H1 (cell line): ENCODE results near the gene IP6K1. TPM values are rescaled to one million over a fixed set of nuclear protein-coding genes. Genes with fewer than 3 reads are reported as not detected.

Experiments used
- CTCF ChIA-PET: fragments of 300-600 bp; sonication (Branson Sonifier 250); formaldehyde crosslinking; loops from one replicate; lab custom pipeline; 2021; ENCODE audit not compliant: partially characterized antibody; lab: Charles Lee
- POLR2A ChIA-PET: fragments of 300-600 bp; sonication (Branson Sonifier 250); formaldehyde crosslinking; loops from one replicate; lab custom pipeline; 2021; ENCODE audit warnings: inconsistent platforms; ENCODE audit not compliant: partially characterized antibody; lab: Charles Lee
- DNase-seq, 2 experiments: peaks; one replicate each; pipeline versions ENCODE4 v3.0.0 to v3.0.0-alpha.2; 2010 to 2022; ENCODE audit warnings: low spot score in 2 of 2, low read depth in 1 of 2, mixed read lengths in 1 of 2
- FAIRE-seq: peaks from 2 replicates; lab custom pipeline; 2011; peaks lifted over from hg19 to GRCh38; lab: Jason Lieb, UNC
- H2AFZ ChIP-seq: 2 replicates; pipeline ENCODE4 v1.8.1; 2012; ENCODE audit warnings: low read length, inconsistent platforms
- H2AK5ac ChIP-seq: 2 replicates; pipeline ENCODE4 v1.6.1; 2013; ENCODE audit warnings: low read depth, low read length
- H2BK120ac ChIP-seq: replicated peaks from 2 replicates; pipeline ENCODE3; 2013; ENCODE audit warnings: low read depth, low read length, inconsistent platforms
- H2BK12ac ChIP-seq: 2 replicates; pipeline ENCODE4 v1.6.1; 2013; ENCODE audit warnings: low read depth, low read length
- H2BK15ac ChIP-seq: 2 replicates; pipeline ENCODE4 v1.6.1; 2013; ENCODE audit warnings: low read length
- H2BK20ac ChIP-seq: 2 replicates; pipeline ENCODE4 v1.6.1; 2013; ENCODE audit warnings: low read length
- H2BK5ac ChIP-seq: 2 replicates; pipeline ENCODE4 v1.6.1; 2013; ENCODE audit warnings: low read depth, low read length
- H3K14ac ChIP-seq: 2 replicates; pipeline ENCODE4 v1.6.1; 2013; ENCODE audit warnings: inconsistent platforms; ENCODE audit not compliant: insufficient read length
- H3K18ac ChIP-seq: 2 replicates; pipeline ENCODE4 v1.6.1; 2013; ENCODE audit warnings: low read length; ENCODE audit errors: extremely low read depth
- H3K23ac ChIP-seq: 2 replicates; pipeline ENCODE4 v1.6.1; 2013; ENCODE audit warnings: inconsistent platforms; ENCODE audit not compliant: insufficient read length
- H3K23me2 ChIP-seq: 2 replicates; pipeline ENCODE4 v1.6.1; 2013; ENCODE audit warnings: low read depth, low read length
- H3K27ac ChIP-seq: 2 replicates; pipeline ENCODE4 v1.6.1; 2011; ENCODE audit warnings: low read depth, low read length, inconsistent platforms
- H3K27me3 ChIP-seq, 4 experiments: replicated peaks in 1 of 4; 1 replicate in 1 of 4; 2 replicates in 3 of 4; pipeline versions ENCODE4 v1.6.1 to v1.8.1; 2011 to 2013; ENCODE audit warnings: low read length in 3 of 4, mild to moderate bottlenecking in 3 of 4, inconsistent platforms in 2 of 4, mixed read lengths in 2 of 4, moderate library complexity in 1 of 4; ENCODE audit not compliant: control insufficient read depth in 3 of 4, insufficient read depth in 3 of 4; ENCODE audit errors: extremely low read depth in 1 of 4
- H3K36me3 ChIP-seq, 4 experiments: 2 replicates each; pipeline versions ENCODE4 v1.6.1 to v1.8.1; 2011 to 2013; ENCODE audit warnings: mild to moderate bottlenecking in 4 of 4, low read length in 3 of 4, moderate library complexity in 2 of 4, control low read depth in 1 of 4, inconsistent platforms in 1 of 4; ENCODE audit not compliant: insufficient read depth in 4 of 4, control insufficient read depth in 2 of 4
- H3K4ac ChIP-seq: replicated peaks from 2 replicates; pipeline ENCODE3; 2013; ENCODE audit warnings: low read length, low read depth, mixed read lengths, inconsistent platforms; ENCODE audit not compliant: insufficient read length
- H3K4me1 ChIP-seq, 4 experiments: replicated peaks in 1 of 4; 1 replicate in 1 of 4; 2 replicates in 3 of 4; pipeline versions ENCODE4 v1.6.1 to v1.8.1; 2011 to 2013; ENCODE audit warnings: low read length in 3 of 4, inconsistent platforms in 2 of 4, mixed read lengths in 1 of 4; ENCODE audit not compliant: insufficient read depth in 4 of 4, control insufficient read depth in 3 of 4
- H3K4me2 ChIP-seq, 2 experiments: 2 replicates each; pipeline versions ENCODE4 v1.6.1 to v1.8.1; 2011 to 2013; ENCODE audit warnings: low read depth in 2 of 2, low read length in 2 of 2, control low read depth in 1 of 2, inconsistent platforms in 1 of 2, mild to moderate bottlenecking in 1 of 2; ENCODE audit not compliant: insufficient read depth in 1 of 2
- H3K4me3 ChIP-seq, 4 experiments: fragments of 200-600, 300-600 bp in 1 of 4; sonication (generic), shearing (Covaris generic), sonication (Bioruptor Twin) in 1 of 4; 2 replicates each; pipeline versions ENCODE4 v1.5.1 to v1.8.1; 2011 to 2016; ENCODE audit warnings: low read length in 4 of 4, low read depth in 3 of 4, control low read depth in 2 of 4, inconsistent platforms in 2 of 4, mild to moderate bottlenecking in 2 of 4, mixed read lengths in 1 of 4, moderate library complexity in 1 of 4; ENCODE audit not compliant: insufficient read depth in 2 of 4; ENCODE audit errors: extremely low read depth in 1 of 4
- H3K56ac ChIP-seq: replicated peaks from 2 replicates; pipeline ENCODE3; 2013; ENCODE audit warnings: low read depth, mild to moderate bottlenecking, mixed read lengths, low read length, inconsistent platforms; ENCODE audit not compliant: insufficient read length
- H3K79me1 ChIP-seq: 2 replicates; pipeline ENCODE4 v1.6.1; 2013; ENCODE audit warnings: low read depth, low read length, control low read depth
- H3K79me2 ChIP-seq, 2 experiments: 2 replicates each; pipeline versions ENCODE4 v1.6.1 to v1.8.1; 2012 to 2013; ENCODE audit warnings: low read length in 2 of 2, mild to moderate bottlenecking in 2 of 2, inconsistent platforms in 1 of 2; ENCODE audit not compliant: insufficient read depth in 2 of 2, control insufficient read depth in 1 of 2
- H3K9ac ChIP-seq, 4 experiments: replicated peaks in 1 of 4; 1 replicate in 1 of 4; 2 replicates in 3 of 4; pipeline versions ENCODE4 v1.6.1 to v1.8.1; 2011 to 2013; ENCODE audit warnings: low read depth in 3 of 4, low read length in 3 of 4, control low read depth in 2 of 4, mild to moderate bottlenecking in 2 of 4, moderate library complexity in 2 of 4, inconsistent platforms in 1 of 4; ENCODE audit errors: extremely low read depth in 1 of 4
- H3K9me3 ChIP-seq, 2 experiments: 2 replicates each; pipeline versions ENCODE4 v1.6.1 to v1.8.1; 2012 to 2013; ENCODE audit warnings: mild to moderate bottlenecking in 2 of 2, moderate library complexity in 2 of 2, control low read depth in 1 of 2, inconsistent platforms in 1 of 2, low read depth in 1 of 2, low read length in 1 of 2, mixed read lengths in 1 of 2; ENCODE audit not compliant: insufficient read depth in 2 of 2
- H4K20me1 ChIP-seq, 2 experiments: replicated peaks in 1 of 2; 2 replicates each; pipeline versions ENCODE3 to v1.8.1; 2011 to 2013; ENCODE audit warnings: inconsistent platforms in 2 of 2, low read length in 2 of 2, mild to moderate bottlenecking in 1 of 2; ENCODE audit not compliant: insufficient read depth in 2 of 2, control insufficient read depth in 1 of 2
- H4K5ac ChIP-seq: 2 replicates; pipeline ENCODE4 v1.6.1; 2013; ENCODE audit warnings: low read length, low read depth, mixed read lengths, inconsistent platforms; ENCODE audit not compliant: insufficient read length
- H4K8ac ChIP-seq: 2 replicates; pipeline ENCODE4 v1.8.0; 2013; ENCODE audit warnings: mild to moderate bottlenecking, moderate library complexity, low read length, inconsistent platforms; ENCODE audit not compliant: insufficient read depth; ENCODE audit errors: extremely low read depth
- H4K91ac ChIP-seq: replicated peaks from 2 replicates; pipeline ENCODE3; 2013; ENCODE audit warnings: low read length, mixed read lengths, inconsistent platforms; ENCODE audit not compliant: insufficient read length
- KDM5A ChIP-seq: fragments of 200-600 bp; IDR thresholded peaks from 2 replicates; pipeline ENCODE4 v1.7.1; 2012; ENCODE audit warnings: mild to moderate bottlenecking, low read length, inconsistent platforms, mixed read lengths
- POLR2AphosphoS5 ChIP-seq: IDR thresholded peaks from 2 replicates; pipeline ENCODE4 v1.6.1; 2011; ENCODE audit warnings: low read depth, low read length
- RBBP5 ChIP-seq: IDR thresholded peaks from 2 replicates; pipeline ENCODE4 v1.7.1; 2012; ENCODE audit warnings: low read depth, mild to moderate bottlenecking, inconsistent platforms, low read length, moderate library complexity, borderline replicate concordance
- TBP ChIP-seq: IDR thresholded peaks from 2 replicates; pipeline ENCODE4 v1.6.1; 2011; ENCODE audit warnings: low read depth, low read length, improper control_type of control experiment
- ZNF274 ChIP-seq: IDR thresholded peaks from 2 replicates; pipeline ENCODE4 v1.7.0; 2012; ENCODE audit warnings: low read length, borderline replicate concordance; ENCODE audit errors: extremely low read depth
- WGBS, 2 experiments: shearing (Covaris generic) in 1 of 2; methylation state at CpG; one replicate each; pipeline versions ENCODE4 v1.1.6 to v1.1.7; 2013 to 2015; ENCODE audit warnings: low lambda C conversion rate in 2 of 2, mixed read lengths in 2 of 2, inconsistent platforms in 1 of 2, low coverage in 1 of 2, missing lambda C conversion rate in 1 of 2; ENCODE audit not compliant: insufficient replicate concordance in 2 of 2, insufficient coverage in 1 of 2, insufficient read length in 1 of 2; ENCODE audit errors: extremely low coverage in 1 of 2, missing lambda C conversion rate in 1 of 2; 5-methylcytosine and 5-hydroxymethylcytosine counted together
- polyA plus RNA-seq, 7 experiments: library from polyadenylated mRNA; depleted of rRNA in 3 of 7; stranded (reverse) in 5 of 7; unstranded in 2 of 7; fragments of >200 nt in 5 of 7; fragments of 200-250 nt in 2 of 7; gene quantifications; 1 replicate in 5 of 7; 2 replicates in 1 of 7; 4 replicates in 1 of 7; pipeline versions ENCODE4 v1.2.1 to v1.2.3, GENCODE V29; 2011 to 2013; ENCODE audit warnings: missing spikeins in 2 of 7, mixed read lengths in 2 of 7
- total RNA-seq: library from RNA; stranded (reverse); fragmentation: NEBNext Ultra II Directional; extraction: Animal tissue kit (Norgen Biotek cat#: 25700); gene quantifications from 2 replicates; pipeline ENCODE4 v1.2.1, GENCODE V29; 2021
- TF ChIP-seq, protein P1 (sequence below), 3 experiments: IDR thresholded peaks; 1 replicate in 2 of 3; 2 replicates in 1 of 3; pipeline versions ENCODE4 v1.5.1 to v1.6.1; 2011; ENCODE audit warnings: low read length in 3 of 3, mild to moderate bottlenecking in 3 of 3, inconsistent platforms in 2 of 3, low read depth in 1 of 3, moderate library complexity in 1 of 3; ENCODE audit not compliant: insufficient read depth in 1 of 3; ENCODE audit errors: control extremely low read depth in 1 of 3
- TF ChIP-seq, protein P2 (sequence below): IDR thresholded peaks from 2 replicates; pipeline ENCODE4 v1.6.1; 2011; ENCODE audit warnings: low read length, improper control_type of control experiment

IP6K1 gene
- total and polyA plus RNA-seq, 2 of the 8 experiments (the other 6 are each of a cell fraction or from before 2014, with no cell fraction given) = 31.5 to 35.2 TPM

DNA sequence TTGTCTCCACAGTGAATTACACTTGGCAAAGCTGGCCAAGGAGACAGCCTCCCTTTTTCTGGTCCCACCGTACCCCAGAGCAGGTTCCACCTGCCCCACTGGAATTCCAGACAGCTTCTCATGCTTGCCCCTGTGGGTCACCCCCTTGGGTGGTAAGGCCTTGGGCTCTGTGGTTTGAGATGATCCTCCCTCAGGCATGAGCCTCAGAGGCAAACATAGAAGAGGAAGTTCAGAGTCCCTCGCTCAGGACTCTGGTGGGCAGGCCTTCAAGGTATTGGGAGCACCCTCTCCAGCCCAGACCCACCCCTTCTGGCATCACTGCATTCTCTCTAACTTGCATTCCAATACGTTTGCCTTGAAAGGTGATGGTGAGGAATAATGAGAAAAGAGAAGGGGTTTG is 45.0 kb upstream of the IP6K1 start:
- no peak overlapping the region for H2AK5ac ChIP-seq
- no peak overlapping the region for H3K23ac ChIP-seq
- peaks cover 2 to 3% of the 10 kb centered on the region in 2 experiments for H4K20me1 ChIP-seq
- no peak overlapping the region for H4K5ac ChIP-seq
- no peak overlapping the region for H2BK5ac ChIP-seq
- H2BK15ac ChIP-seq = no peak overlapping the region
- H3K23me2 ChIP-seq = no peaks in the 10 kb centered on the region
- no peak overlapping the region for H3K4me2 ChIP-seq
- no peak overlapping the region for H2AFZ ChIP-seq
- no peak overlapping the region for H2BK20ac ChIP-seq
- no peak overlapping the region for H3K56ac ChIP-seq
- no peaks in the 10 kb centered on the region for H3K79me2 ChIP-seq
- H3K9me3 ChIP-seq = no peaks in the 10 kb centered on the region
- POLR2A ChIA-PET = interaction anchor here (1.3 kb wide), 1 partner anchor 28 kb away, joined by 3 read pairs; the partner anchor contains the start of gene INKA1
- H3K4ac ChIP-seq = no peak overlapping the region
- FAIRE-seq = no peak
- TF ChIP-seq, protein P1, sequence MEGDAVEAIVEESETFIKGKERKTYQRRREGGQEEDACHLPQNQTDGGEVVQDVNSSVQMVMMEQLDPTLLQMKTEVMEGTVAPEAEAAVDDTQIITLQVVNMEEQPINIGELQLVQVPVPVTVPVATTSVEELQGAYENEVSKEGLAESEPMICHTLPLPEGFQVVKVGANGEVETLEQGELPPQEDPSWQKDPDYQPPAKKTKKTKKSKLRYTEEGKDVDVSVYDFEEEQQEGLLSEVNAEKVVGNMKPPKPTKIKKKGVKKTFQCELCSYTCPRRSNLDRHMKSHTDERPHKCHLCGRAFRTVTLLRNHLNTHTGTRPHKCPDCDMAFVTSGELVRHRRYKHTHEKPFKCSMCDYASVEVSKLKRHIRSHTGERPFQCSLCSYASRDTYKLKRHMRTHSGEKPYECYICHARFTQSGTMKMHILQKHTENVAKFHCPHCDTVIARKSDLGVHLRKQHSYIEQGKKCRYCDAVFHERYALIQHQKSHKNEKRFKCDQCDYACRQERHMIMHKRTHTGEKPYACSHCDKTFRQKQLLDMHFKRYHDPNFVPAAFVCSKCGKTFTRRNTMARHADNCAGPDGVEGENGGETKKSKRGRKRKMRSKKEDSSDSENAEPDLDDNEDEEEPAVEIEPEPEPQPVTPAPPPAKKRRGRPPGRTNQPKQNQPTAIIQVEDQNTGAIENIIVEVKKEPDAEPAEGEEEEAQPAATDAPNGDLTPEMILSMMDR (IDR thresholded peaks at IDR 0.05; ENCODE audit: control extremely low read depth in 1 of 3, insufficient read depth in 1 of 3, low read depth in 1 of 3, low read length in 3 of 3) = no peak
- TF ChIP-seq POLR2AphosphoS5 = no peak
- no peak for TF ChIP-seq TBP
- TF ChIP-seq, protein P2, sequence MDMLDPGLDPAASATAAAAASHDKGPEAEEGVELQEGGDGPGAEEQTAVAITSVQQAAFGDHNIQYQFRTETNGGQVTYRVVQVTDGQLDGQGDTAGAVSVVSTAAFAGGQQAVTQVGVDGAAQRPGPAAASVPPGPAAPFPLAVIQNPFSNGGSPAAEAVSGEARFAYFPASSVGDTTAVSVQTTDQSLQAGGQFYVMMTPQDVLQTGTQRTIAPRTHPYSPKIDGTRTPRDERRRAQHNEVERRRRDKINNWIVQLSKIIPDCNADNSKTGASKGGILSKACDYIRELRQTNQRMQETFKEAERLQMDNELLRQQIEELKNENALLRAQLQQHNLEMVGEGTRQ = no peak
- no peak for TF ChIP-seq ZNF274
- TF ChIP-seq RBBP5 = no peak
- TF ChIP-seq KDM5A = no peak
- CTCF ChIA-PET = interaction anchor here (0.9 to 15.2 kb wide), 5 partner anchors 8 to 74 kb away, joined by 4 to 306 read pairs (median 10); partner anchors contain the start of gene MST1R
- 78% methylated on average over 3 of the region's 3 CpGs; no CpG with 5 or more reads in 1 of the 2 experiments for WGBS, 2 experiments
- no peak overlapping the region for H2BK12ac ChIP-seq
- no peaks in the 10 kb centered on the region for H3K79me1 ChIP-seq
- H3K27me3 ChIP-seq = no peaks in the 10 kb centered on the region
- H3K14ac ChIP-seq = no peak overlapping the region
- peaks cover 10 to 32% (median 25%) of the 10 kb centered on the region in 4 experiments; a peak in 6 of 8 replicates for H3K36me3 ChIP-seq
- H4K8ac ChIP-seq = no peak overlapping the region
- H3K9ac ChIP-seq = no peak overlapping the region
- no peak overlapping the region for H3K4me3 ChIP-seq
- no peak overlapping the region for H2BK120ac ChIP-seq
- H3K4me1 ChIP-seq = no peaks in the 10 kb centered on the region
- H3K27ac ChIP-seq = no peak overlapping the region
- no peak overlapping the region for H3K18ac ChIP-seq
- H4K91ac ChIP-seq = no peak overlapping the region
- DNase-seq = no peak
